Measurements from ENCODE around the gene KRTAP10-2. TPM values are rescaled to one million over a fixed set of nuclear protein-coding genes. Genes with fewer than 3 reads are reported as not detected.

KRTAP10-2 gene
- total RNA-seq, 1 donor from 2014 or later: not detected

DNA sequence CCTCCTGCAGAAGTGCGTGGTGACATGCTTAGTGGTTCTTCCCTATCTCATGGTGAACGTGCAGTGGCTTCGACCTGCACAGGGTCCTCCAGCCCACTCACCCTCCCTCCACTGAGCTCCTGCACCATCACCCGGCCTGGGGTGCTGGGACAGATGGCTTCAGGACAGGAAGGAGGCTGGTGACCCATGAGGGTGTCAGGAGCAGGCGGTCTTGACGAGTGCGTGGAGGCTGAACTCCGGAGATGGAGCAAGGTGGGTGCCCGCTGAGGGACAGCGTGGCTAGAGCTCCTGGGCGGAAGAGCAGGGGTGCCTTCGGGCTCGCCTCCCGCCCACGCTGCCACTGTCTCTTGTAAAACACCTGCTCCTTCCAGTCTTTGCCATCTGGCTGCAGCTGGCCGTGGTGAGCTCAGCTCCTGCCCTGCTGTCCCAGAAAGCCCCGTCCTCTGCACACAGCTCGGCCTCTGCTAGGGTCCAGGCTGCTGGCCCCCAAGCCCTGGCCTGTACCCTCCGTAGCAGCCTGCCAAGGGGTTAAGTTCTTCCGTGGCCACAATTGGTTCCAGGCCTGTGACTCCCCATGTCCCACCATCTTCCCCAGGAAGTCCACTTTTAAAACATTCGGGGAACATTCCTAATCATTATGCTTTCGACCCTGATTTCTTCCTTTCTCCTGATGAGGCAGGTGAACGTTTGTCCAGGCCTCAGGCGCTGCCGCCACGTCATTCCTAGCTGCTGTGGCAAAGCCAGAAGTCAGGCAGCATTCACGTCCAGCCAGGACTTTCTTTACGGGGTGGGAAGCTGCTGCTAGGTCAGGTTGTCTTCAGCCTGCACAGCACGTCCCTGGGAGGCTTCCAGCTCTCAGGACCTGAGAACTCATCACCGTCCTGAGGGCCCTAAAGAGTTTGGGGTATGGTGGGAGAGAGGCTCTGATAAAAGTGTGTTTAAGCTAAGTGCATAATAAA lies 19.4 kb downstream of the KRTAP10-2 start:
- Mint-ChIP-seq H3K9me3 (ENCODE audit: low read depth) (no peaks in the 10 kb centered on the region), H3K27me3 (ENCODE audit: low read depth) (peaks cover 17% of the 10 kb centered on the region), H3K27ac (ENCODE audit: unreplicated experiment) (no peak overlapping the region), H3K4me1 (ENCODE audit: low read depth) (no peaks in the 10 kb centered on the region), H3K36me3 (ENCODE audit: low read depth) (no peaks in the 10 kb centered on the region), H3K4me3 (ENCODE audit: unreplicated experiment) (no peak overlapping the region)
- peak; percentile 76 for DNase-seq (ENCODE audit: low spot score)
- no peak for TF ChIP-seq CTCF (IDR thresholded peaks at IDR 0.05)

- no peak for TF ChIP-seq CTCF (IDR thresholded peaks at IDR 0.05)
- H3K27ac Mint-ChIP-seq (ENCODE audit: unreplicated experiment): no peak overlapping the region
- peak; percentile 77 for DNase-seq (ENCODE audit: low spot score)
- peaks cover 20% of the 10 kb centered on the region for H3K27me3 Mint-ChIP-seq (ENCODE audit: low read depth)
- H3K4me1 Mint-ChIP-seq (ENCODE audit: low read depth): no peaks in the 10 kb centered on the region
- no peak overlapping the region for H3K4me3 Mint-ChIP-seq (ENCODE audit: unreplicated experiment)
- H3K36me3 Mint-ChIP-seq (ENCODE audit: low read depth): no peaks in the 10 kb centered on the region
- no peaks in the 10 kb centered on the region for H3K9me3 Mint-ChIP-seq (ENCODE audit: low read depth)
These were observed 20.3 kb downstream of the KRTAP10-2 start for GRCh38 chr21:44530903-44531605.

- Mint-ChIP-seq H3K27me3 (ENCODE audit: low read depth) (peaks cover 20% of the 10 kb centered on the region), H3K4me3 (ENCODE audit: unreplicated experiment) (no peak overlapping the region), H3K4me1 (ENCODE audit: low read depth) (no peaks in the 10 kb centered on the region), H3K9me3 (ENCODE audit: low read depth) (no peaks in the 10 kb centered on the region), H3K36me3 (ENCODE audit: low read depth) (no peaks in the 10 kb centered on the region), H3K27ac (ENCODE audit: unreplicated experiment) (no peak overlapping the region)
- peak; percentile 50 for DNase-seq (ENCODE audit: low spot score)
- no peak for TF ChIP-seq CTCF (IDR thresholded peaks at IDR 0.05)
These were observed 20.9 kb downstream of the KRTAP10-2 start for GRCh38 chr21:44530221-44530902.

DNA sequence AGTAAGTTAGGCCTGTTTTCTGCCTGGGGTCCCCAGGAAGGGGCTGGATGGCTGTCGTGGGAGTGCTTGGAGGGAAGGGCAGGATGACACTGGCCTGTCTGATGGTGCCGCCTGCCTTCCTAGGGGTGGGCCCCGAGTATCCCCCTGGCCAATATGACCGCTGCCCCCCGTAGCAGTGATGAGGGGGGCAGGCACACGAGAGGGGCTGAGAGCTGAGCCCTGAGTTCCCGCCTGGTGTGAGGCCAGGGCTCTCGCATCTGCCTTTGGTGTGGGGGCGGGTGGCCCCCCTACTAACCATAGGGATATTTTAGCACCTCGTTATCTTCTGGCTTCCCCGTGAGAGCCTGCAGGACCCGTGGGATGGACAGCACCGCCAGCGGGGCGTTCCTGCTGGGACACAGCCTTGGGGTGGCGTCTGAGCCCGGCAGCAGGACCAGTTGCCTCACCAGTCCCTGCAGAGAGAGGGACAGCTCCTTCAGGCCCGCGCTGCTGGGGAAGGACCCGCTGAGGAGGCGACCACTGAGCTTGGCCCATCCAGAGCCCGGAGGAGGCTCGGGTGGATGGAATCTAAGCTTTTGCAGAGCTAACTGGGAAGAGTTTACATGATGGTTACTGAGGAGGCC lies 21.7 kb downstream of the KRTAP10-2 start:
- Mint-ChIP-seq H3K27me3 (ENCODE audit: low read depth) (peaks cover 13% of the 10 kb centered on the region), H3K27ac (ENCODE audit: unreplicated experiment) (no peak overlapping the region), H3K36me3 (ENCODE audit: low read depth) (no peaks in the 10 kb centered on the region), H3K9me3 (ENCODE audit: low read depth) (no peaks in the 10 kb centered on the region), H3K4me3 (ENCODE audit: unreplicated experiment) (no peak overlapping the region), H3K4me1 (ENCODE audit: low read depth) (no peaks in the 10 kb centered on the region)
- DNase-seq (ENCODE audit: low spot score): peak; percentile 85
- no peak for TF ChIP-seq CTCF (IDR thresholded peaks at IDR 0.05)

Data from chondrocyte (in vitro differentiated cells).